HepG2 (cell line): ENCODE measurements around the gene CASP6. TPM values are rescaled to one million over a fixed set of nuclear protein-coding genes. Genes with fewer than 3 reads are reported as not detected.

Experiments used
- ATAC-seq: fragments of 200-7000 bp; cut with Tn5 transposase; 3 replicates; pipeline ENCODE4 v1.9.1; 2020; ENCODE audit warnings: mild to moderate bottlenecking, moderate library complexity
- Bru-seq: library from RNA; stranded (reverse); fragments of 400-500 nt; gene quantifications from one replicate; lab custom pipeline; 2021; lab: Mats Ljungman, UMichigan
- BruChase-seq, 2 experiments: library from RNA; stranded (reverse); fragments of 400-500 nt; gene quantifications; one replicate each; lab custom pipeline; 2021; lab: Mats Ljungman, UMichigan
- BruUV-seq: library from RNA; stranded (reverse); fragments of 400-500 nt; replicated peaks from 2 replicates; lab custom pipeline; 2021; lab: Mats Ljungman, UMichigan
- CTCF ChIA-PET: fragments of 300-600 bp; formaldehyde crosslinking; extraction: SDS; loops from one replicate; lab custom pipeline; 2021; ENCODE audit warnings: low total read pairs, inconsistent platforms, low intra/inter-chr PET ratio; lab: Yijun Ruan, JAX
- POLR2A ChIA-PET: fragments of 350-600 bp; sonication (Branson Sonifier 250); formaldehyde crosslinking; loops from one replicate; lab custom pipeline; 2020; ENCODE audit warnings: antibody characterized with exemption, inconsistent platforms; lab: Yijun Ruan, JAX
- DNase-seq: peaks from one replicate; pipeline ENCODE4 v3.0.0-alpha.2; 2015; ENCODE audit warnings: low spot score
- FAIRE-seq: peaks from 3 replicates; lab custom pipeline; 2011; peaks lifted over from hg19 to GRCh38; lab: Jason Lieb, UNC
- H2AFZ ChIP-seq: one replicate; pipeline ENCODE4 v1.6.1; 2011; ENCODE audit warnings: low read length, inconsistent platforms
- H3K27ac ChIP-seq: fragments of 300-600 bp; 3 replicates; pipeline ENCODE4 v1.8.0; 2011; ENCODE audit warnings: mixed run types, mild to moderate bottlenecking, mixed read lengths, low read length, inconsistent platforms; ENCODE audit not compliant: insufficient read depth; ENCODE audit errors: extremely low read length
- H3K27me3 ChIP-seq, 2 experiments: fragments of 200-600 bp in 1 of 2; 2 replicates in 1 of 2; 3 replicates in 1 of 2; pipeline versions ENCODE4 v1.6.0 to v1.8.0; 2011; ENCODE audit warnings: low read length in 2 of 2, mild to moderate bottlenecking in 2 of 2, moderate library complexity in 2 of 2, inconsistent platforms in 1 of 2; ENCODE audit not compliant: insufficient read depth in 2 of 2, control insufficient read depth in 1 of 2
- H3K36me3 ChIP-seq, 2 experiments: fragments of 200-600 bp in 1 of 2; replicated peaks in 1 of 2; 2 replicates in 1 of 2; 3 replicates in 1 of 2; pipeline versions ENCODE4 v1.5.1 to v1.8.0; 2011; ENCODE audit warnings: low read length in 2 of 2, inconsistent platforms in 1 of 2; ENCODE audit not compliant: insufficient read depth in 2 of 2, control insufficient read depth in 1 of 2
- H3K4me1 ChIP-seq: 2 replicates; pipeline ENCODE4 v1.5.1; 2012; ENCODE audit warnings: low read length, inconsistent platforms; ENCODE audit not compliant: insufficient read depth
- H3K4me2 ChIP-seq: 2 replicates; pipeline ENCODE4 v1.6.0; 2011; ENCODE audit warnings: low read depth, low read length, inconsistent platforms
- H3K4me3 ChIP-seq, 3 experiments: fragments of 200-600 bp in 1 of 3; sonication (generic), shearing (Covaris generic) in 1 of 3; replicated peaks in 1 of 3; 2 replicates each; pipeline ENCODE4 v1.5.1; 2011 to 2016; ENCODE audit warnings: low read length in 3 of 3, inconsistent platforms in 2 of 3, low read depth in 2 of 3, mild to moderate bottlenecking in 2 of 3, control low read depth in 1 of 3, mixed read lengths in 1 of 3; ENCODE audit not compliant: insufficient read depth in 1 of 3
- H3K79me2 ChIP-seq: one replicate; pipeline ENCODE4 v1.6.1; 2011; ENCODE audit warnings: low read length, inconsistent platforms; ENCODE audit not compliant: insufficient read depth
- H3K9ac ChIP-seq: 2 replicates; pipeline ENCODE4 v1.6.0; 2011; ENCODE audit warnings: mild to moderate bottlenecking, low read depth, low read length, inconsistent platforms; ENCODE audit not compliant: insufficient read depth
- H3K9me3 ChIP-seq: 2 replicates; pipeline ENCODE4 v1.5.1; 2012; ENCODE audit warnings: mild to moderate bottlenecking, low read length
- H4K20me1 ChIP-seq: 2 replicates; pipeline ENCODE4 v1.6.0; 2011; ENCODE audit warnings: inconsistent platforms, mild to moderate bottlenecking, low read length, moderate library complexity; ENCODE audit not compliant: insufficient read depth
- EP300 ChIP-seq, 3 experiments: sonication (generic) in 1 of 3; formaldehyde crosslinking in 1 of 3; IDR thresholded peaks; 2 replicates each; pipeline versions ENCODE4 v1.5.1 to v1.6.1; 2011 to 2020; ENCODE audit warnings: low read depth in 2 of 3, low read length in 2 of 3, borderline replicate concordance in 1 of 3, improper control_type of control experiment in 1 of 3, mild to moderate bottlenecking in 1 of 3, missing genetic modification reagents in 1 of 3, moderate library complexity in 1 of 3
- HNRNPLL ChIP-seq: fragments of 200-400 bp; formaldehyde crosslinking; IDR thresholded peaks from 2 replicates; pipeline ENCODE4 v1.6.1; 2017; ENCODE audit warnings: mild to moderate bottlenecking, low read depth, low read length; ENCODE audit not compliant: poor library complexity, severe bottlenecking
- KAT2B ChIP-seq: fragments of 150-350 bp; IDR thresholded peaks from 2 replicates; pipeline ENCODE4 v1.6.1; 2014; ENCODE audit warnings: low read depth, low read length, borderline replicate concordance
- KDM2A ChIP-seq: sonication (generic); formaldehyde crosslinking; IDR thresholded peaks from 2 replicates; pipeline ENCODE4 v1.4.0; 2020; ENCODE audit warnings: low read depth, missing genetic modification reagents, borderline replicate concordance
- MAFF ChIP-seq: IDR thresholded peaks from 2 replicates; pipeline ENCODE4 v1.6.1; 2011; ENCODE audit warnings: low read depth, low read length, improper control_type of control experiment
- MIER2 ChIP-seq: IDR thresholded peaks from 2 replicates; pipeline ENCODE4 v1.6.1; 2016; ENCODE audit warnings: missing biosample characterization, missing genetic modification reagents
- NFIB ChIP-seq: sonication (generic); formaldehyde crosslinking; IDR thresholded peaks from 2 replicates; pipeline ENCODE4 v1.9.0; 2021; ENCODE audit warnings: missing genetic modification reagents, mild to moderate bottlenecking, borderline replicate concordance
- POLR2AphosphoS5 ChIP-seq: IDR thresholded peaks from 2 replicates; pipeline ENCODE4 v1.6.1; 2012; ENCODE audit warnings: low read depth, low read length
- SALL2 ChIP-seq: sonication (generic); formaldehyde crosslinking; IDR thresholded peaks from 2 replicates; pipeline ENCODE4 v1.8.1; 2023; ENCODE audit warnings: mild to moderate bottlenecking, missing genetic modification reagents, inconsistent platforms
- SNAI1 ChIP-seq: sonication (generic); formaldehyde crosslinking; IDR thresholded peaks from 2 replicates; pipeline ENCODE4 v1.5.0; 2020; ENCODE audit warnings: mild to moderate bottlenecking, missing genetic modification reagents, borderline replicate concordance
- UBTF ChIP-seq: sonication (generic); formaldehyde crosslinking; IDR thresholded peaks from 2 replicates; pipeline ENCODE4 v1.4.0; 2020; ENCODE audit warnings: mild to moderate bottlenecking, missing genetic modification reagents
- ZC3H4 ChIP-seq: sonication (generic); formaldehyde crosslinking; IDR thresholded peaks from 2 replicates; pipeline ENCODE4 v1.4.0; 2020; ENCODE audit warnings: missing genetic modification reagents, borderline replicate concordance
- ZNF580 ChIP-seq: IDR thresholded peaks from 2 replicates; pipeline ENCODE4 v1.6.1; 2016; ENCODE audit warnings: low read depth, borderline replicate concordance
- WGBS: methylation state at CpG from one replicate; pipeline ENCODE4 v1.1.6; 2017; ENCODE audit warnings: low lambda C conversion rate; 5-methylcytosine and 5-hydroxymethylcytosine counted together
- in situ Hi-C: cut with HindIII; loops from 2 replicates; pipeline ENCODE4 v1.10.0; 2017; ENCODE audit warnings: low pct_unique_long_range_greater_than_20kb; ENCODE audit not compliant: extremely low pct_ligation_motif_present
- intact Hi-C: fragments of 100-400 bp; cut with micrococcal nuclease; formaldehyde crosslinking; loops from one replicate; pipeline ENCODE4 v1.10.0; 2022; ENCODE audit not compliant: unreplicated experiment
- long read RNA-seq, 2 experiments: library from RNA in 1 of 2; library from polyadenylated mRNA in 1 of 2; stranded (forward) in 1 of 2; unstranded in 1 of 2; transcript quantifications; one replicate each; pipeline ENCODE4 v2.0.0, GENCODE V29; 2019 to 2022
- polyA minus RNA-seq, 3 experiments: library from RNA; depleted of rRNA, polyadenylated mRNA; stranded (reverse); fragments of >200 nt; gene quantifications; 2 replicates each; pipeline ENCODE4 v1.2.3, GENCODE V29; 2011; ENCODE audit warnings: low replicate concordance in 1 of 3
- polyA plus RNA-seq, 8 experiments: library from polyadenylated mRNA; depleted of rRNA in 3 of 8; stranded (reverse) in 7 of 8; unstranded in 1 of 8; fragments of >200 nt; fragmentation: Illumina TruSeq in 4 of 8; extraction: Trizol in 4 of 8; gene quantifications; 2 replicates each; pipeline versions ENCODE4 v1.2.1 to v1.2.3, GENCODE V29; 2011 to 2016; ENCODE audit warnings: low read depth in 4 of 8, missing spikeins in 1 of 8, mixed read lengths in 1 of 8; ENCODE audit not compliant: insufficient read depth in 1 of 8
- total RNA-seq, 5 experiments: library from RNA; depleted of rRNA; stranded (reverse); fragments of >200 nt; fragmentation: Illumina TruSeq; extraction: Trizol; gene quantifications; 2 replicates each; pipeline ENCODE4 v1.2.3, GENCODE V29; 2016; ENCODE audit warnings: low read depth in 1 of 5
- TF ChIP-seq, protein P1 (sequence below): IDR thresholded peaks from 2 replicates; pipeline ENCODE4 v1.6.1; 2016; ENCODE audit warnings: missing genetic modification reagents, missing compliant biosample characterization

Gene CASP6
- total RNA-seq (2016; rRNA removed; fragmentation: Illumina TruSeq; extraction: Trizol) (34.6 and 42.4 TPM in 2 replicates), polyA plus RNA-seq (2011; rRNA removed) (14.7 and 19.7 TPM in 2 replicates), polyA minus RNA-seq (2011; rRNA and poly(A)+ RNA removed; ENCODE audit: low replicate concordance) (12.1 and 18.4 TPM in 2 replicates), Bru-seq, nascent RNA (percentile 57 among the genes with signal in this experiment), BruChase-seq, experiment 1, labeled RNA remaining after a 6-hour chase (percentile 58 among the genes with signal in this experiment), BruChase-seq, experiment 2, labeled RNA remaining after a 2-hour chase (percentile 56 among the genes with signal in this experiment)
- total RNA-seq (2016; cell fraction: cytosol; rRNA removed; fragmentation: Illumina TruSeq; extraction: Trizol; ENCODE audit: low read depth): 5.4 and 5.6 TPM in 2 replicates
- total RNA-seq (2016; cell fraction: insoluble cytoplasmic fraction; rRNA removed; fragmentation: Illumina TruSeq; extraction: Trizol): 32.0 and 42.9 TPM in 2 replicates
- total RNA-seq (2016; cell fraction: membrane; rRNA removed; fragmentation: Illumina TruSeq; extraction: Trizol): 8.5 and 10.8 TPM in 2 replicates
- 9.2 and 16.4 TPM in 2 replicates for total RNA-seq (2016; cell fraction: nucleus; rRNA removed; fragmentation: Illumina TruSeq; extraction: Trizol)
- 11.7 and 21.6 TPM in 2 replicates for polyA plus RNA-seq (2011; cell fraction: cytosol; rRNA removed)
- polyA plus RNA-seq (2011; cell fraction: nucleus; rRNA removed): 3.0 and 5.4 TPM in 2 replicates
- polyA plus RNA-seq (2012): 12.4 and 13.2 TPM in 2 replicates
- 4.6 and 5.3 TPM in 2 replicates for polyA plus RNA-seq (2016; cell fraction: cytosol; fragmentation: Illumina TruSeq; extraction: Trizol; ENCODE audit: low read depth)
- polyA plus RNA-seq (2016; cell fraction: insoluble cytoplasmic fraction; fragmentation: Illumina TruSeq; extraction: Trizol; ENCODE audit: low read depth): 41.5 and 42.2 TPM in 2 replicates
- 7.8 and 9.4 TPM in 2 replicates for polyA plus RNA-seq (2016; cell fraction: membrane; fragmentation: Illumina TruSeq; extraction: Trizol; ENCODE audit: low read depth)
- 22.9 and 25.4 TPM in 2 replicates for polyA plus RNA-seq (2016; cell fraction: nucleus; fragmentation: Illumina TruSeq; extraction: Trizol; ENCODE audit: insufficient read depth, low read depth)
- polyA minus RNA-seq (2011; cell fraction: cytosol; rRNA and poly(A)+ RNA removed): 7.5 and 9.4 TPM in 2 replicates
- 4.6 and 9.7 TPM in 2 replicates for polyA minus RNA-seq (2011; cell fraction: nucleus; rRNA and poly(A)+ RNA removed)
- long read RNA-seq, experiment 1, transcript CASP6-201 (7 exons, 1,548 nt): major isoform, 36 of 44 reads
- long read RNA-seq, experiment 1, partial matches to known transcripts: 2 of 44 reads
- long read RNA-seq, experiment 1, other reads (novel, unspliced or antisense): 6 of 44 reads
- long read RNA-seq, experiment 2, transcript CASP6-201 (7 exons, 1,548 nt): major isoform, 5 of 8 reads
- long read RNA-seq, experiment 2, partial matches to known transcripts: 2 of 8 reads
- long read RNA-seq, experiment 2, other reads (novel, unspliced or antisense): 1 of 8 reads

GRCh38 chr4:109702950-109703663, at the start of gene CASP6:
TSS of gene CASP6 (minus strand) at chr4:109703445. CDS start at chr4:109703395, 50 bp downstream.
- Histone ChIP-seq H3K4me2 (peak within 1 kb of the TSS; percentile 74), H3K27me3 (no peaks in the 10 kb centered on the region), H3K27ac (peak within 1 kb of the TSS; percentile 68), H3K4me3 (peak within 1 kb of the TSS; percentile 69 to 76 (median 69)), H3K36me3 (no peaks in the 10 kb centered on the region), H3K79me2 (peaks cover 6% of the 10 kb centered on the region), H4K20me1 (no peaks in the 10 kb centered on the region), H2AFZ (no peak within 1 kb of the TSS), H3K4me1 (peaks cover 37% of the 10 kb centered on the region), H3K9ac (peak within 1 kb of the TSS; percentile 72), H3K9me3 (no peaks in the 10 kb centered on the region)
- no CpG with 5 or more reads among the region's 72 CpGs for WGBS
- CTCF ChIA-PET: interaction anchor here (0.6 kb wide), 1 partner anchor 124 kb away, joined by 3 read pairs; no protein-coding TSS in a partner anchor
- DNase-seq (peak; percentile 36), ATAC-seq (peak; percentile 83), FAIRE-seq (no peak)
- no TSS peak for BruUV-seq
- intact Hi-C loops (loop anchor here (1.0 to 5.0 kb wide), 3 partner anchors 101 to 274 kb away; partner anchors contain the start of gene GAR1), in situ Hi-C loops (no loop called here)
- POLR2A ChIA-PET: no interaction called here
- TF ChIP-seq HNRNPLL (peak; percentile 11), MIER2 (CRISPR knock-in tag) (no peak), SNAI1 (0 out of 2 replicates have a peak, but pooled peaks have one; percentile 25), NFIB (CRISPR knock-in tag) (no peak), POLR2AphosphoS5 (peak; percentile 39; the same call in 1 of the 2 replicates), SALL2 (CRISPR knock-in tag) (no peak), ZC3H4 (CRISPR knock-in tag) (no peak), MAFF (no peak), ZNF580 (CRISPR knock-in tag) (no peak), KDM2A (CRISPR knock-in tag) (peak; percentile 93), EP300 (IDR thresholded peaks at IDR 0.05; ENCODE audit: low read depth in 2 of 2, low read length in 2 of 2) (no peak), EP300 (CRISPR knock-in tag; IDR thresholded peaks at IDR 0.05; ENCODE audit: borderline replicate concordance) (no peak), KAT2B (no peak), UBTF (CRISPR knock-in tag) (peak; percentile 60; the same call in 1 of the 2 replicates)
- TF ChIP-seq, protein P1, sequence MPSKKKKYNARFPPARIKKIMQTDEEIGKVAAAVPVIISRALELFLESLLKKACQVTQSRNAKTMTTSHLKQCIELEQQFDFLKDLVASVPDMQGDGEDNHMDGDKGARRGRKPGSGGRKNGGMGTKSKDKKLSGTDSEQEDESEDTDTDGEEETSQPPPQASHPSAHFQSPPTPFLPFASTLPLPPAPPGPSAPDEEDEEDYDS: 0 out of 2 replicates have a peak, but pooled peaks have one; percentile 21
